Stimulated activated CD4-positive, alpha-beta T cell treated with anti-CD3 and anti-CD28 coated beads, TNF-alpha, amount 100 ng/mL, for 48 hours (primary cell): ENCODE measurements around the gene BHMT.

Source experiments
- DNase-seq, 3 donors: peaks; one replicate each; pipeline ENCODE4 v3.0.0-alpha.2; 2020; ENCODE audit warnings: low read depth in 3 of 3

BHMT gene

GRCh38 chr5:79111387-79111959, at the start of gene BHMT:
Gene BHMT, plus strand, starts transcription at chr5:79111809. Its CDS starts 77 bp downstream, at chr5:79111886.
- no peak for DNase-seq

- no peak for DNase-seq
Observed at GRCh38 chr5:79062436-79062835, 49.2 kb upstream of the BHMT start.

- DNase-seq: no peak
Observed at GRCh38 chr5:79069488-79070349, 41.9 kb upstream of the BHMT start, which contains the start of the genes BHMT2 and DMGDH. Gene BHMT2, plus strand, starts transcription at chr5:79069767. Its CDS starts 16 bp downstream, at chr5:79069783. Gene DMGDH, minus strand, starts transcription at chr5:79069674. Its CDS starts 54 bp downstream, at chr5:79069620.

- no peak for DNase-seq
Observed at GRCh38 chr5:79070350-79070667, 41.3 kb upstream of the BHMT start.

- DNase-seq: no peak
Observed at GRCh38 chr5:79074641-79075040, 37.0 kb upstream of the BHMT start.

GRCh38 chr5:79075646-79076426, 35.8 kb upstream of the BHMT start:
- no peak for DNase-seq

- no peak for DNase-seq
Observed at GRCh38 chr5:79076819-79077218, 34.8 kb upstream of the BHMT start.

- no peak for DNase-seq
Observed at GRCh38 chr5:79077680-79078365, 33.8 kb upstream of the BHMT start.

GRCh38 chr5:79080804-79081203, 30.8 kb upstream of the BHMT start:
- DNase-seq: no peak

- no peak for DNase-seq
Observed at GRCh38 chr5:79081779-79082178, 29.8 kb upstream of the BHMT start.

- DNase-seq: no peak
Observed at GRCh38 chr5:79086116-79086515, 25.5 kb upstream of the BHMT start.

- DNase-seq: no peak
Observed at GRCh38 chr5:79088507-79088906, 23.1 kb upstream of the BHMT start.

- no peak for DNase-seq
Observed at GRCh38 chr5:79091064-79091463, 20.5 kb upstream of the BHMT start.

- no peak for DNase-seq
Observed at GRCh38 chr5:79093762-79094161, 17.8 kb upstream of the BHMT start.

- DNase-seq: no peak
Observed at GRCh38 chr5:79105868-79106267, 5.7 kb upstream of the BHMT start.

- no peak for DNase-seq
Observed at GRCh38 chr5:79107020-79107796, 4.4 kb upstream of the BHMT start.

- DNase-seq: no peak
Observed at GRCh38 chr5:79108086-79108485, 3.5 kb upstream of the BHMT start.

GRCh38 chr5:79108792-79109191, 2.8 kb upstream of the BHMT start:
- DNase-seq: no peak

GRCh38 chr5:79109527-79110492, 1.8 kb upstream of the BHMT start:
- peak in 2 of 3 donors; percentile 10 to 19 for DNase-seq
